MM.1S (cell line): Measurements from ENCODE around the gene CHRNB4.

Experiments
- DNase-seq: peaks from one replicate; pipeline ENCODE4 v3.0.0-alpha.2; 2015
- H2AFZ ChIP-seq: fragments of 300-600 bp; sonication (generic); 2 replicates; pipeline ENCODE4 v1.6.0; 2016; ENCODE audit warnings: antibody characterized with exemption, low read length
- H3F3A ChIP-seq: fragments of 300-600 bp; sonication (generic); 2 replicates; pipeline ENCODE4 v1.6.1; 2016; ENCODE audit warnings: mild to moderate bottlenecking, antibody characterized with exemption, low read length, moderate library complexity, mixed read lengths; ENCODE audit not compliant: insufficient read depth
- H3K27ac ChIP-seq: fragments of 300-600 bp; sonication (generic); 2 replicates; pipeline ENCODE4 v1.5.1; 2016; ENCODE audit warnings: mild to moderate bottlenecking, low read length
- H3K27me3 ChIP-seq: fragments of 300-600 bp; sonication (generic); replicated peaks from 2 replicates; pipeline ENCODE4 v1.6.0; 2016; ENCODE audit warnings: low read length; ENCODE audit not compliant: insufficient read depth
- H3K36me3 ChIP-seq: fragments of 300-600 bp; sonication (generic); replicated peaks from 2 replicates; pipeline ENCODE4 v1.6.1; 2016; ENCODE audit warnings: mild to moderate bottlenecking, low read length, mixed read lengths; ENCODE audit not compliant: insufficient read depth
- H3K4me1 ChIP-seq: fragments of 300-600 bp; sonication (generic); 2 replicates; pipeline ENCODE4 v1.6.1; 2016; ENCODE audit warnings: low read length, mixed read lengths
- H3K4me2 ChIP-seq: fragments of 300-600 bp; sonication (generic); 2 replicates; pipeline ENCODE4 v1.6.0; 2016; ENCODE audit warnings: low read depth, low read length
- H3K4me3 ChIP-seq: fragments of 300-600 bp; sonication (generic); 2 replicates; pipeline ENCODE4 v1.5.1; 2016; ENCODE audit warnings: low read length, mixed read lengths
- H3K79me2 ChIP-seq: fragments of 300-600 bp; sonication (generic); 2 replicates; pipeline ENCODE4 v1.6.1; 2016; ENCODE audit warnings: mixed run types, low read length, mixed read lengths
- H3K9ac ChIP-seq: fragments of 300-600 bp; sonication (generic); 2 replicates; pipeline ENCODE4 v1.6.1; 2016; ENCODE audit warnings: low read length, mixed read lengths
- H3K9me2 ChIP-seq: fragments of 300-600 bp; sonication (generic); replicated peaks from 2 replicates; pipeline ENCODE4 v1.6.1; 2016; ENCODE audit warnings: mild to moderate bottlenecking, low read length, mixed read lengths; ENCODE audit not compliant: insufficient read depth
- H3K9me3 ChIP-seq: fragments of 300-600 bp; sonication (generic); replicated peaks from 2 replicates; pipeline ENCODE4 v1.6.1; 2016; ENCODE audit warnings: mild to moderate bottlenecking, low read length, mixed read lengths; ENCODE audit not compliant: insufficient read depth
- H4K20me1 ChIP-seq: fragments of 300-600 bp; sonication (generic); 2 replicates; pipeline ENCODE4 v1.6.1; 2016; ENCODE audit warnings: mild to moderate bottlenecking, low read length, moderate library complexity, mixed read lengths; ENCODE audit not compliant: insufficient read depth
- EZH2 ChIP-seq: fragments of 300-600 bp; sonication (generic); optimal IDR thresholded peaks from 2 replicates; pipeline ENCODE3; 2017; ENCODE audit warnings: low read depth, mild to moderate bottlenecking, antibody characterized with exemption, low read length, mixed read lengths
- EZH2phosphoT487 ChIP-seq: fragments of 300-600 bp; sonication (generic); IDR thresholded peaks from 2 replicates; pipeline ENCODE4 v1.6.1; 2018; ENCODE audit warnings: antibody characterized with exemption, low read length
- TF ChIP-seq, protein P1 (sequence below): fragments of 300-600 bp; sonication (generic); IDR thresholded peaks from 2 replicates; pipeline ENCODE4 v1.5.1; 2016; ENCODE audit warnings: antibody characterized with exemption, low read length, mixed read lengths

The CHRNB4 gene

GRCh38 chr15:78629031-78629715, 11.8 kb downstream of the CHRNB4 start:
- Histone ChIP-seq H3K36me3 (no peaks in the 10 kb centered on the region), H3K27me3 (no peaks in the 10 kb centered on the region), H3K9me2 (no peaks in the 10 kb centered on the region), H3K9ac (no peak overlapping the region), H2AFZ (no peak overlapping the region), H3F3A (no peaks in the 10 kb centered on the region), H3K27ac (no peak overlapping the region), H3K4me1 (no peaks in the 10 kb centered on the region), H4K20me1 (no peaks in the 10 kb centered on the region), H3K79me2 (no peaks in the 10 kb centered on the region), H3K4me2 (no peak overlapping the region), H3K9me3 (no peaks in the 10 kb centered on the region), H3K4me3 (no peak overlapping the region)
- TF ChIP-seq, protein P1, sequence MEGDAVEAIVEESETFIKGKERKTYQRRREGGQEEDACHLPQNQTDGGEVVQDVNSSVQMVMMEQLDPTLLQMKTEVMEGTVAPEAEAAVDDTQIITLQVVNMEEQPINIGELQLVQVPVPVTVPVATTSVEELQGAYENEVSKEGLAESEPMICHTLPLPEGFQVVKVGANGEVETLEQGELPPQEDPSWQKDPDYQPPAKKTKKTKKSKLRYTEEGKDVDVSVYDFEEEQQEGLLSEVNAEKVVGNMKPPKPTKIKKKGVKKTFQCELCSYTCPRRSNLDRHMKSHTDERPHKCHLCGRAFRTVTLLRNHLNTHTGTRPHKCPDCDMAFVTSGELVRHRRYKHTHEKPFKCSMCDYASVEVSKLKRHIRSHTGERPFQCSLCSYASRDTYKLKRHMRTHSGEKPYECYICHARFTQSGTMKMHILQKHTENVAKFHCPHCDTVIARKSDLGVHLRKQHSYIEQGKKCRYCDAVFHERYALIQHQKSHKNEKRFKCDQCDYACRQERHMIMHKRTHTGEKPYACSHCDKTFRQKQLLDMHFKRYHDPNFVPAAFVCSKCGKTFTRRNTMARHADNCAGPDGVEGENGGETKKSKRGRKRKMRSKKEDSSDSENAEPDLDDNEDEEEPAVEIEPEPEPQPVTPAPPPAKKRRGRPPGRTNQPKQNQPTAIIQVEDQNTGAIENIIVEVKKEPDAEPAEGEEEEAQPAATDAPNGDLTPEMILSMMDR, result no peak
- TF ChIP-seq EZH2, result no peak
- no peak for TF ChIP-seq EZH2phosphoT487
- no peak for DNase-seq

DNA sequence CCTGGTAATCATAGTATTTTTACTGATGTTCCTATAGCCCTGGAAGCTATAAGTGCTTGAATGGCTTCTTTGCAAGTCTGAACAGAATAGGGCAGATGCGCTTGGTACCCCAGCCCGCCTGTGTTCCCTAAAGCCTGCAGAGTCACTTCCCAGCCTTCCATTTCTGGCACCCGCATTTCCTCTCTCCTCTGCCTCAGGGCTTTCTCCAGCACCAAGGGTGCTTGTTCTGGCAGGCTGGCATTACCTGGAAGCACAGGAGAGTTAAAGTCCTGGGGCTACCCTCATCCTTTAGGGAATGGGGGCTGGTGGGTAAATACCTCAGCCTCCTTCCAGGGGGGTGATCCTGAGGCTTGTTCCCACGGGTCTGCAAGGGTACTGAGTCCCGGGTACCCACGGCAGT, 12.8 kb downstream of the CHRNB4 start:
- no peak overlapping the region for H3K4me3 ChIP-seq
- no peak overlapping the region for H3K4me2 ChIP-seq
- H3K4me1 ChIP-seq, result no peaks in the 10 kb centered on the region
- H3K27me3 ChIP-seq, result no peaks in the 10 kb centered on the region; the same call in 1 of the 2 replicates
- H3K36me3 ChIP-seq, result no peaks in the 10 kb centered on the region
- TF ChIP-seq EZH2phosphoT487 (no peak), EZH2 (no peak)
- TF ChIP-seq, protein P1, result no peak
- no peaks in the 10 kb centered on the region for H3K79me2 ChIP-seq
- H3K27ac ChIP-seq, result no peak overlapping the region
- H3K9me2 ChIP-seq, result no peaks in the 10 kb centered on the region
- no peaks in the 10 kb centered on the region for H3F3A ChIP-seq
- DNase-seq, result no peak
- no peaks in the 10 kb centered on the region for H3K9me3 ChIP-seq
- H2AFZ ChIP-seq, result no peak overlapping the region
- no peak overlapping the region for H3K9ac ChIP-seq
- H4K20me1 ChIP-seq, result no peaks in the 10 kb centered on the region

- no peaks in the 10 kb centered on the region for H3K4me1 ChIP-seq
- H4K20me1 ChIP-seq, result no peaks in the 10 kb centered on the region
- no peak for DNase-seq
- H3K27ac ChIP-seq, result no peak overlapping the region
- H3K79me2 ChIP-seq, result no peaks in the 10 kb centered on the region
- no peaks in the 10 kb centered on the region for H3K36me3 ChIP-seq
- H3K9ac ChIP-seq, result no peak overlapping the region
- H3K9me2 ChIP-seq, result no peaks in the 10 kb centered on the region
- peaks cover 1% of the 10 kb centered on the region; the same call in 1 of the 2 replicates for H3K27me3 ChIP-seq
- H3K4me2 ChIP-seq, result no peak overlapping the region
- no peak overlapping the region for H3K4me3 ChIP-seq
- H3K9me3 ChIP-seq, result no peaks in the 10 kb centered on the region
- no peaks in the 10 kb centered on the region for H3F3A ChIP-seq
- TF ChIP-seq EZH2 (no peak), EZH2phosphoT487 (no peak)
- TF ChIP-seq, protein P1, result no peak
- H2AFZ ChIP-seq, result no peak overlapping the region
Measured at GRCh38 chr15:78627348-78627747, 13.7 kb downstream of the CHRNB4 start.
